Bronchial epithelial cell (primary cell): ENCODE results near the gene KLF6. TPM values are rescaled to one million over a fixed set of nuclear protein-coding genes. Genes with fewer than 3 reads are reported as not detected.

Experiments used
- DNase-seq: peaks from one replicate; pipeline ENCODE4 v3.0.0-alpha.2; 2010; ENCODE audit warnings: low read depth
- FAIRE-seq: peaks from 2 replicates; lab custom pipeline; 2011; peaks lifted over from hg19 to GRCh38; lab: Jason Lieb, UNC
- H3K27me3 ChIP-seq: 2 replicates; pipeline ENCODE4 v1.5.1; 2011; ENCODE audit warnings: low read length; ENCODE audit not compliant: control insufficient read depth, insufficient read depth
- H3K36me3 ChIP-seq: 2 replicates; pipeline ENCODE4 v1.5.1; 2011; ENCODE audit warnings: low read length; ENCODE audit not compliant: control insufficient read depth, insufficient read depth
- H3K4me3 ChIP-seq: 2 replicates; pipeline ENCODE4 v1.5.1; 2011; ENCODE audit warnings: mild to moderate bottlenecking, low read depth, low read length, control low read depth
- CTCF ChIP-seq: IDR thresholded peaks from 2 replicates; pipeline ENCODE4 v1.5.1; 2011; ENCODE audit warnings: mild to moderate bottlenecking, moderate library complexity, low read length, control low read depth, inconsistent platforms; ENCODE audit not compliant: insufficient read depth, severe bottlenecking
- total RNA-seq: library from RNA; depleted of rRNA; stranded (reverse); fragments of >200 nt; gene quantifications from 2 replicates; pipeline ENCODE4 v1.2.1, GENCODE V29; 2014

The KLF6 gene
- total RNA-seq, 1 donor from 2014 or later = 70.6 TPM

GRCh38 chr10:3762309-3762708 is 22.7 kb downstream of the KLF6 start:
- DNase-seq (no peak), FAIRE-seq (no peak)
- TF ChIP-seq CTCF = no peak
- Histone ChIP-seq H3K36me3 (no peaks in the 10 kb centered on the region), H3K27me3 (no peaks in the 10 kb centered on the region), H3K4me3 (no peak overlapping the region)

- Histone ChIP-seq H3K36me3 (no peaks in the 10 kb centered on the region), H3K27me3 (no peaks in the 10 kb centered on the region), H3K4me3 (no peak overlapping the region)
- TF ChIP-seq CTCF = no peak
- peak; percentile 75 for DNase-seq
- FAIRE-seq = no peak
These were observed 23.1 kb downstream of the KLF6 start for GRCh38 chr10:3761904-3762303.

GRCh38 chr10:3761021-3761686 is 23.9 kb downstream of the KLF6 start:
- Histone ChIP-seq H3K36me3 (no peaks in the 10 kb centered on the region), H3K4me3 (no peak overlapping the region), H3K27me3 (no peaks in the 10 kb centered on the region)
- no peak for TF ChIP-seq CTCF
- DNase-seq (no peak), FAIRE-seq (no peak)

- no peak for FAIRE-seq
- no peak overlapping the region for H3K4me3 ChIP-seq
- H3K27me3 ChIP-seq = no peaks in the 10 kb centered on the region
- no peak for TF ChIP-seq CTCF
- no peak for DNase-seq
- H3K36me3 ChIP-seq = no peaks in the 10 kb centered on the region
These were observed 24.9 kb downstream of the KLF6 start for GRCh38 chr10:3760083-3760482.

GRCh38 chr10:3759397-3759796 is 25.6 kb downstream of the KLF6 start:
- Histone ChIP-seq H3K4me3 (no peak overlapping the region), H3K36me3 (no peaks in the 10 kb centered on the region), H3K27me3 (no peaks in the 10 kb centered on the region)
- DNase-seq (no peak), FAIRE-seq (no peak)
- no peak for TF ChIP-seq CTCF

GRCh38 chr10:3758491-3758970 is 26.5 kb downstream of the KLF6 start:
- peak; percentile 4 for TF ChIP-seq CTCF
- FAIRE-seq (no peak), DNase-seq (peak; percentile 16)
- Histone ChIP-seq H3K27me3 (no peaks in the 10 kb centered on the region), H3K36me3 (no peaks in the 10 kb centered on the region), H3K4me3 (no peak overlapping the region)
